ENCODE measurements around the gene CCNI. TPM values are rescaled to one million over a fixed set of nuclear protein-coding genes. Genes with fewer than 3 reads are reported as not detected.

CCNI gene
- total RNA-seq, 2 donors from 2014 or later = 159 to 260 TPM

DNA sequence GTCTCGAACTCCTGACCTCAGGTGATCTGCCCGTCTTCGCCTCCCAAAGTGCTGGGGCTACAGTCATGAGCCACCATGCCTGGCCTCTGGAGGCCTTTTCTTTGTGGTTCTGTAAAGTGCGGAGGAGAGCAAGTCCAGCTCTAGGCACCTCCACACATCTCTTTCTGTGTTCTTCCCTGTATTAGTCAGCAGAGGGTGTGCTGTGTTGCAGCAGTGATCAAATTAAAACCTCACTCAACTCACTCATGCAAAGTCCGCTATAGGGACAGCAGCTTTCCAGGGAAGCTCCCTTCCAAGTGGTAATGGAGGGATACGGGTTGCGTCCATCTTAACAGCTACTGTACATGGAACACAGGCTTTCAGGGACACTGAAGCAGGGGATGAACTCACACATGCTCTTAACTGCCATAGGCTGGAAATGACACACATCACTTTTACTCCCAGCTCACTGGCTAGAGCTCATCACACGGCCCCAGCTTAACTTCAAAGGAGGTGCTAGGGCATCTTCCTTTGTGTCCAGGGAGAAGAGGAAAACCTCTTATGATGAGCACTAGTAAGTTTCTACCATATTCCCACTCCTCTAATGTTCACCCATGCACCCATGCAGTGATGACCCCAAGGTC, 45.2 kb upstream of the CCNI start:
- no peak overlapping the region for H3K27ac ChIP-seq
- no peaks in the 10 kb centered on the region for H3K27me3 ChIP-seq
- no peak for DNase-seq
- TF ChIP-seq, protein P1, sequence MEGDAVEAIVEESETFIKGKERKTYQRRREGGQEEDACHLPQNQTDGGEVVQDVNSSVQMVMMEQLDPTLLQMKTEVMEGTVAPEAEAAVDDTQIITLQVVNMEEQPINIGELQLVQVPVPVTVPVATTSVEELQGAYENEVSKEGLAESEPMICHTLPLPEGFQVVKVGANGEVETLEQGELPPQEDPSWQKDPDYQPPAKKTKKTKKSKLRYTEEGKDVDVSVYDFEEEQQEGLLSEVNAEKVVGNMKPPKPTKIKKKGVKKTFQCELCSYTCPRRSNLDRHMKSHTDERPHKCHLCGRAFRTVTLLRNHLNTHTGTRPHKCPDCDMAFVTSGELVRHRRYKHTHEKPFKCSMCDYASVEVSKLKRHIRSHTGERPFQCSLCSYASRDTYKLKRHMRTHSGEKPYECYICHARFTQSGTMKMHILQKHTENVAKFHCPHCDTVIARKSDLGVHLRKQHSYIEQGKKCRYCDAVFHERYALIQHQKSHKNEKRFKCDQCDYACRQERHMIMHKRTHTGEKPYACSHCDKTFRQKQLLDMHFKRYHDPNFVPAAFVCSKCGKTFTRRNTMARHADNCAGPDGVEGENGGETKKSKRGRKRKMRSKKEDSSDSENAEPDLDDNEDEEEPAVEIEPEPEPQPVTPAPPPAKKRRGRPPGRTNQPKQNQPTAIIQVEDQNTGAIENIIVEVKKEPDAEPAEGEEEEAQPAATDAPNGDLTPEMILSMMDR (IDR thresholded peaks at IDR 0.05) = no peak
- H3K4me1 ChIP-seq = no peaks in the 10 kb centered on the region
- no peaks in the 10 kb centered on the region for H3K36me3 ChIP-seq
- no peaks in the 10 kb centered on the region for H3K9me3 ChIP-seq
- intact Hi-C loops (cut with DNase I) = no loop called here
- H3K4me3 ChIP-seq = no peak overlapping the region
- no peak overlapping the region for H3K9ac ChIP-seq (ENCODE audit: low read depth in 2 of 2, low read length in 2 of 2)

DNA sequence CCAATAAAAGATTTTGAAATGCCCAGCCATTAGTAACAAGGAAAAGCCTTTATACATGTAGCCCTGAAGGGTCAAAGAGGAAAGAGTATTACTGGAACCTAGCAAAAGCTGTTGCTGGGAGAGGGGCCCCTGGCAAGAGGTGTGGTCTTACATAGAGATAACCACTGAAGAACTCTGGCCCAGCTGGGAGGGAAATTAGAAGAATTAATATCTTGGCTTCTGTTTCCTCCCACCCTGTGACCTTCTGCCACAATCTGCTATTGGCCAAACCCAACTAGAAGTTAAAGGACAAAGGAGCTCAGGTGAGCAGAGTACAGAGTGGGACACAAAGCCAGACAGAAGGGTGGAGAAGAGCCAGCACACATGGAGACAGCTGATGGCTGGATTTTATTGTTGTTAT, 41.9 kb upstream of the CCNI start:
- H3K9me3 ChIP-seq = no peaks in the 10 kb centered on the region
- no peaks in the 10 kb centered on the region for H3K36me3 ChIP-seq
- H3K4me1 ChIP-seq = no peaks in the 10 kb centered on the region
- DNase-seq = no peak
- TF ChIP-seq, protein P1 (IDR thresholded peaks at IDR 0.05) = no peak
- H3K9ac ChIP-seq (ENCODE audit: low read depth in 2 of 2, low read length in 2 of 2) = no peak overlapping the region
- no peak overlapping the region for H3K4me3 ChIP-seq
- no peaks in the 10 kb centered on the region for H3K27me3 ChIP-seq
- intact Hi-C loops (cut with DNase I) = no loop called here
- H3K27ac ChIP-seq = no peak overlapping the region

DNA sequence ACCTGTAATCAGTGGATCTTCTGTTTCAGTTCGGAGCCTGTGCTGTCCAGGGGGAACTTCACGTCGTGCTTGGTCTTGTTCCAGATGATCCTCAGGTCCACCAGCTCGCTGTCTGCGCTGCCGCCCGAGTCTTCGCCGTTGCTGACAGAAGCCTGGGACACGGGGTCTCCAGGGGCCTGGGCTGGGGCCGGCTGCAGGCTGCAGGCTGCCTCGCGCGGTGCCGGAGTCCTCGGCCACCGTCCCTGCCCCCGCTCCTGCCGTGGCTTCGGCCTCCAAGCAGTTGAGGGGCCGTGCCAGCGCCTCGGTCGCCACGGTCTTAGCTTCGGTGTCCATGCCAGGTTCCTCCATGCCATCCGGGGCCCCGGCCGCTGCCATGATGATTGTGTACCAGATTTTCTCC, 37.3 kb upstream of the CCNI start:
- TF ChIP-seq, protein P1 (IDR thresholded peaks at IDR 0.05) = no peak
- no peak overlapping the region for H3K9ac ChIP-seq (ENCODE audit: low read depth in 2 of 2, low read length in 2 of 2)
- no peak overlapping the region for H3K27ac ChIP-seq
- no peak overlapping the region for H3K4me3 ChIP-seq
- no peaks in the 10 kb centered on the region for H3K4me1 ChIP-seq
- H3K27me3 ChIP-seq = no peaks in the 10 kb centered on the region
- intact Hi-C loops (cut with DNase I) = no loop called here
- H3K9me3 ChIP-seq = no peaks in the 10 kb centered on the region
- no peak for DNase-seq
- no peaks in the 10 kb centered on the region for H3K36me3 ChIP-seq

DNA sequence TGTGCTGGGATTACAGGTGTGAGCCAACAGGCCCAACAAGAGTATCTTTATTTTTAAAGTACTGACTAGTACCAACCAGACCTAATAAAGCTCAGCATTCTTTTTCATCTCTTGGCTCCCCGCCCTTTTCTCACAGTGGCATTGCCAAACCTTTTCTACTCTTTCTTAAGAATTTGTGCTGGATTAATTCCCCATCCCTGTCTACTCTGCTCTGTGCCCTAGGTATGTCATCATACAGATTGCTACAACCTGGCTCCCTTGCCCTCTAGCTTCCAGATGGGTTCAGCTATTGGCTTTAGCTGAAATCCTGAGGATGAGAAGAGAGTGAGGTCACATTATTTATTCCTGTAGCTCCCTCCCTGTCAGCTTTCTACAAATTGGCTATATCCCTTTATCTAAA, 34.9 kb upstream of the CCNI start:
- Histone ChIP-seq H3K4me3 (no peak overlapping the region), H3K9me3 (no peaks in the 10 kb centered on the region), H3K27ac (no peak overlapping the region), H3K27me3 (no peaks in the 10 kb centered on the region), H3K4me1 (no peaks in the 10 kb centered on the region), H3K9ac (ENCODE audit: low read depth in 2 of 2, low read length in 2 of 2) (no peak overlapping the region), H3K36me3 (no peaks in the 10 kb centered on the region)
- TF ChIP-seq, protein P1 (IDR thresholded peaks at IDR 0.05) = no peak
- intact Hi-C loops (cut with DNase I) = no loop called here
- no peak for DNase-seq

DNA sequence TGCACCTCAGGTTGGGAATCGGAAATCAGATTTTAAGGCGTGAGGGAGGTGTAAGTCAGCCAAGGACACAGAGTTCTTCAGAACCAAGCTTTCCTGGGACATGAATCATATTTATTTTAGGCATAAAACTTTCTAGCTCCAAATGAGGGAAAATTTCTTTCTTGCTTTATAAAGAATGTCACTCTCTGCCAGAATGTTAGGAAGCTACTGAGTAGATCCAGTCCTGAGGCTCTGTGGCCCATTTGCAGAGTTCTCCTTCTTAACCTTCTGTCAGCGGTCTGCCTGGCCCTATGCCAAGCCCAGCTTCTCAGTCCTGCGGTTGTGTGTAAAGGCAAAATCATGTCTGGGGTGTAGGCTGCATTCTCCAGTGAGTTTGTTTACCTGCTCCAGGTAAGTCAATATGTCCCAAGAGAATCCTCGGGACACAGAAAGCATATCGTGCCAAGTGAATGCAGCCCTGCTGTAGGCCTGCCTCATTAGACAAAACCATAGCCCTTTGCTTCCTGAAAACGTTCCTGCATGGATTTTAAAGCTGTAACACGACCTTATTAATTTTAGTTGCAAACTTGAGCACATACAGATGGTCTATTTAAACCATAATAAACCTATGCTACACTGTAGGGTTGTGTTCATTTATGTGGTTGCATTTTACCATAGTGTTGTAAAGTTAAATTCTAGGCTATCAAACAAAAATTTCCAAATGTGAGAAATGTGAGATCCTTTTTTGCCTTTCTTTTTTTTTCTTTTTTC, 29.2 kb upstream of the CCNI start:
- peak overlapping the region in 1 of 2 donors; percentile 28 for H3K9ac ChIP-seq (ENCODE audit: low read depth in 2 of 2, low read length in 2 of 2)
- H3K36me3 ChIP-seq = no peaks in the 10 kb centered on the region
- H3K27ac ChIP-seq = no peak overlapping the region
- no peaks in the 10 kb centered on the region for H3K4me1 ChIP-seq
- no peaks in the 10 kb centered on the region for H3K27me3 ChIP-seq
- TF ChIP-seq, protein P1 (IDR thresholded peaks at IDR 0.05) = no peak
- peak; percentile 65 for DNase-seq
- no peaks in the 10 kb centered on the region for H3K9me3 ChIP-seq
- H3K4me3 ChIP-seq = no peak overlapping the region
- intact Hi-C loops (cut with DNase I) = no loop called here
